GM19395 (cell line): ENCODE results near the gene ASTN2.
"Not testable (repeated sequence)": the region's sequence is repeated elsewhere in the genome, so short reads cannot be mapped to it uniquely, and the experiment has no call there.

ENCODE experiments used
- ATAC-seq: cut with Tn5 transposase; IDR thresholded peaks from one replicate; pipeline ENCODE4 v1.9.1; 2021; ENCODE audit warnings: mild to moderate bottlenecking, moderate library complexity; ENCODE audit not compliant: unreplicated experiment

The ASTN2 gene

GRCh38 chr9:116897201-116897600, 517.7 kb downstream of the ASTN2 start:
- ATAC-seq, result no peak

- ATAC-seq, result no peak
These were observed 518.9 kb downstream of the ASTN2 start for GRCh38 chr9:116895961-116896360.

- no peak for ATAC-seq
These were observed 523.4 kb downstream of the ASTN2 start for GRCh38 chr9:116891424-116891823.

GRCh38 chr9:116888476-116888875, 526.4 kb downstream of the ASTN2 start:
- ATAC-seq, result not testable (repeated sequence)

GRCh38 chr9:116888066-116888465, 526.8 kb downstream of the ASTN2 start:
- ATAC-seq, result no peak

GRCh38 chr9:116883676-116884075, 531.2 kb downstream of the ASTN2 start:
- ATAC-seq, result no peak

- ATAC-seq, result no peak
These were observed 537.8 kb downstream of the ASTN2 start for GRCh38 chr9:116877072-116877471.

GRCh38 chr9:116875576-116875975, 539.3 kb downstream of the ASTN2 start:
- no peak for ATAC-seq

GRCh38 chr9:116873937-116874914, 540.6 kb downstream of the ASTN2 start:
- ATAC-seq, result no peak

GRCh38 chr9:116873491-116873890, 541.4 kb downstream of the ASTN2 start:
- ATAC-seq, result no peak

- no peak for ATAC-seq
These were observed 544.3 kb downstream of the ASTN2 start for GRCh38 chr9:116870566-116870965.

GRCh38 chr9:116868201-116868600, 546.7 kb downstream of the ASTN2 start:
- ATAC-seq, result peak; percentile 75

GRCh38 chr9:116861321-116861720, 553.5 kb downstream of the ASTN2 start:
- no peak for ATAC-seq

GRCh38 chr9:116860509-116861120, 554.2 kb downstream of the ASTN2 start:
- ATAC-seq, result no peak

- ATAC-seq, result no peak
These were observed 555.1 kb downstream of the ASTN2 start for GRCh38 chr9:116859763-116860162.

GRCh38 chr9:116857321-116857720, 557.5 kb downstream of the ASTN2 start:
- ATAC-seq, result no peak

- ATAC-seq, result no peak
These were observed 558.8 kb downstream of the ASTN2 start for GRCh38 chr9:116855881-116856662.

GRCh38 chr9:116849721-116850120, 565.1 kb downstream of the ASTN2 start:
- no peak for ATAC-seq

GRCh38 chr9:116844621-116845020, 570.2 kb downstream of the ASTN2 start:
- ATAC-seq, result no peak

GRCh38 chr9:116843863-116844620, 570.8 kb downstream of the ASTN2 start:
- ATAC-seq, result no peak

GRCh38 chr9:116842658-116843057, 572.2 kb downstream of the ASTN2 start:
- ATAC-seq, result no peak
